K562 (cell line): ENCODE data around the gene PLD6. TPM values are rescaled to one million over a fixed set of nuclear protein-coding genes. Genes with fewer than 3 reads are reported as not detected.

Experiments
- ARID3A ChIP-seq: IDR thresholded peaks from 2 replicates; pipeline ENCODE4 v1.6.1; 2012; ENCODE audit warnings: low read depth, low read length, improper control_type of control experiment, borderline replicate concordance
- BCLAF1 ChIP-seq, 2 experiments: fragments of 450-650 bp in 1 of 2; IDR thresholded peaks; 2 replicates each; pipeline ENCODE4 v1.6.1; 2011 to 2017; ENCODE audit warnings: low read depth in 2 of 2, antibody characterized with exemption in 1 of 2, borderline replicate concordance in 1 of 2, low read length in 1 of 2, mild to moderate bottlenecking in 1 of 2, mixed read lengths in 1 of 2; ENCODE audit not compliant: control insufficient read depth in 1 of 2
- CGGBP1 ChIP-seq: fragments of 250-450 bp; sonication (Bioruptor Pico); IDR thresholded peaks from 2 replicates; pipeline ENCODE4 v1.9.0; 2021; ENCODE audit warnings: mild to moderate bottlenecking
- GABPA ChIP-seq: fragments of 200-800 bp; sonication (Bioruptor generic); conservative IDR thresholded peaks from 2 replicates; pipeline ENCODE4 v1.6.1; 2016; ENCODE audit warnings: low read depth, missing genetic modification characterization, missing compliant biosample characterization
- LCOR ChIP-seq: sonication (generic); formaldehyde crosslinking; IDR thresholded peaks from 2 replicates; pipeline ENCODE4 v1.8.0; 2022; ENCODE audit warnings: mild to moderate bottlenecking, missing genetic modification reagents
- MAZ ChIP-seq, 2 experiments: fragments of 450-650 bp in 1 of 2; sonication (generic) in 1 of 2; formaldehyde crosslinking; IDR thresholded peaks in 1 of 2; conservative IDR thresholded peaks in 1 of 2; 2 replicates each; pipeline versions ENCODE4 v1.4.0 to v1.5.0; 2020; ENCODE audit warnings: mild to moderate bottlenecking in 1 of 2, missing genetic modification reagents in 1 of 2
- NCOA6 ChIP-seq: fragments of 450-650 bp; IDR thresholded peaks from 2 replicates; pipeline ENCODE4 v1.6.1; 2017; ENCODE audit warnings: mild to moderate bottlenecking
- RBM39 ChIP-seq: fragments of 200-400 bp; formaldehyde crosslinking; optimal IDR thresholded peaks from 2 replicates; pipeline ENCODE3; 2018; ENCODE audit warnings: low read depth, low read length
- SREBF1 ChIP-seq: fragments of 150-350 bp; IDR thresholded peaks from 2 replicates; pipeline ENCODE4 v1.6.1; 2014; ENCODE audit warnings: antibody characterized with exemption, low read depth, low read length, borderline replicate concordance
- TCF3 ChIP-seq: sonication (generic); formaldehyde crosslinking; IDR thresholded peaks from 2 replicates; pipeline ENCODE4 v1.4.0; 2020; ENCODE audit warnings: mild to moderate bottlenecking, missing genetic modification reagents
- UBTF ChIP-seq, 2 experiments: IDR thresholded peaks; 2 replicates each; pipeline ENCODE4 v1.6.1; 2012; ENCODE audit warnings: improper control_type of control experiment in 2 of 2, low read depth in 2 of 2, low read length in 2 of 2, borderline replicate concordance in 1 of 2
- ZFP1 ChIP-seq: fragments of 450-650 bp; formaldehyde crosslinking; IDR thresholded peaks from 2 replicates; pipeline ENCODE4 v1.4.0; 2020; ENCODE audit warnings: mild to moderate bottlenecking, mixed read lengths
- ZFPM2 ChIP-seq: fragments of 250-450 bp; sonication (Bioruptor Pico); IDR thresholded peaks from 2 replicates; pipeline ENCODE4 v1.5.1; 2022; ENCODE audit warnings: mild to moderate bottlenecking
- ZNF311 ChIP-seq: fragments of 250-450 bp; sonication (Bioruptor Pico); IDR thresholded peaks from 2 replicates; pipeline ENCODE4 v1.4.0; 2020; ENCODE audit warnings: mild to moderate bottlenecking, moderate library complexity
- ZNF655 ChIP-seq: fragments of 250-450 bp; sonication (Bioruptor Pico); IDR thresholded peaks from 2 replicates; pipeline ENCODE4 v1.5.0; 2021
- polyA plus RNA-seq, 8 experiments: library from polyadenylated mRNA; depleted of rRNA in 4 of 8; stranded (reverse) in 5 of 8; unstranded in 3 of 8; fragments of >200 nt; fragmentation: Nextera tagmentation in 2 of 8; fragmentation: Illumina TruSeq in 1 of 8; extraction: Ambion mirVana in 2 of 8; extraction: Trizol in 1 of 8; gene quantifications; 2 replicates each; pipeline versions ENCODE4 v1.2.1 to v1.2.3, GENCODE V29; 2011 to 2014; ENCODE audit warnings: inconsistent platforms in 1 of 8, missing spikeins in 1 of 8
- total RNA-seq, 7 experiments: library from RNA; depleted of rRNA in 6 of 7; stranded (reverse); fragments of >200 nt in 6 of 7; fragmentation: Illumina TruSeq in 2 of 7; extraction: Trizol in 2 of 7; gene quantifications; 2 replicates each; pipeline versions ENCODE4 v1.2.1 to v1.2.3, GENCODE V29; 2011 to 2021; ENCODE audit warnings: low replicate concordance in 1 of 7

The PLD6 gene
- total and polyA plus RNA-seq, 9 of the 15 experiments (the other 6 are each of a cell fraction or from before 2014, with no cell fraction given), result 3.6 to 15.6 (median 10.0) TPM

GRCh38 chr17:17237026-17237799 is 31.1 kb upstream of the PLD6 start, which contains the start of gene FLCN (continued):
- no peak for TF ChIP-seq UBTF (IDR thresholded peaks at IDR 0.05; ENCODE audit: borderline replicate concordance in 1 of 2, low read depth in 2 of 2, low read length in 2 of 2)
- no peak for TF ChIP-seq ARID3A
- TF ChIP-seq CGGBP1 (CRISPR knock-in tag), result no peak
- TF ChIP-seq BCLAF1 (IDR thresholded peaks at IDR 0.05; ENCODE audit: borderline replicate concordance in 1 of 2, control insufficient read depth in 1 of 2, low read depth in 2 of 2, low read length in 1 of 2), result peak in 1 of 2 experiments; percentile 99; a peak in 2 of 4 replicates
- no peak for TF ChIP-seq ZFP1 (CRISPR knock-in tag)
- no peak for TF ChIP-seq LCOR (CRISPR knock-in tag)
- TF ChIP-seq ZNF311, result no peak
- no peak for TF ChIP-seq RBM39
- no peak for TF ChIP-seq ZNF655 (CRISPR knock-in tag)
- peak; percentile 21; the same call in 1 of the 2 replicates for TF ChIP-seq SREBF1
- no peak for TF ChIP-seq ZFPM2 (CRISPR knock-in tag)
- no peak; the same call in 1 of the 2 replicates for TF ChIP-seq GABPA
- TF ChIP-seq NCOA6, result no peak
- no peak for TF ChIP-seq TCF3 (CRISPR knock-in tag)
- TF ChIP-seq MAZ (CRISPR knock-in tag; conservative IDR thresholded peaks at IDR 0.05 in 1 of 2, IDR thresholded peaks at IDR 0.05 in 1 of 2), result peak in 1 of 2 experiments; percentile 56; a peak in 1 of 4 replicates
- TF ChIP-seq, all 486 proteins: peak for 102
